ENCODE results near the gene N4BP3. TPM values are rescaled to one million over a fixed set of nuclear protein-coding genes. Genes with fewer than 3 reads are reported as not detected.

N4BP3 gene
- polyA plus RNA-seq, 3 donors: 0.01 TPM; not detected in 2

DNA sequence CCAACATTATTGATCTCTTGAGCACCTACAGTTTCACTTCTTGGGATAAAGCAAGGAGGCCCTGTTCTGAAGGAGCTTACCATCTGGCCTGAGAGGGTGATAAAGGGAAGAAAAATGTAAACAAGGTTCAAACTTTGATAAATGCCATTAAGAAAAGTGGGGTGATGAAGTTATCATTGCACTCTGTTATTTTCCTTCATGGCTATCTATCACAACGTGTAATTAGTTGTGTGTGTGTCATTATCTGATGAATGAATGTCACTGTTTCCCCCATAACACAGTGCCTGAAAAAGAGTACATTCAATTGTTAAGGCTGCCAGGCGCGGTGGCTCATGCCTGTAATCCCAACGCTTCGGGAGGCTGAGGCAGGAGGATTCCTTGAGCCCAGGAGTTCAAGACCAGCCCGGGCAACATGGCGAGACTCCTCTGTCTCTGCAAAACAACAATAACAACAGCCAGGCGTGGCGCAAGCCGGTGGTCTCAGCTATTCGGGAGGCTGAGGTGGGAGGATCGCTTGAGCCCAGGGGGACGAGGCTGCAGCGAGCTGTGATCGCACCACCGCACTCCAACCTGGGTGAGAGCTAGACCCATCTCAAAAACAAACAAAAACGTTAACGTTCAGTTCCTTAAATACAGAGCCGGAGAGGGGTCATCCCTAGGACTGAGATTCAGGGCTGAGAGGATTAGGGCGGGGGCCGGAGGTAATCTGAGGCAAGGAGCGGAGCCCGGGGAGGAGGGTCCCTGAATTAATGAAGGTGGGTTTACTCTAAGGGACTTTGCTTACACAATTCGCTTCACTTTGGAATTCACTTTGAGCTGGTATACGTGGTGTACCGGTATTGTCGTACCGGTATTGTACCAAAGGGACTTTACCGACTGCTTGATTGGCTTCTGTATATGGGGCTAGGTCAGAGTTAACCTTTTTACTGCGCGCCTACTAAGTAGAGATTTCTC, 39.4 kb downstream of the N4BP3 start:
- Mint-ChIP-seq H3K9me3 (peaks cover 0 to 3% (median 0%) of the 10 kb centered on the region in 7 donors), H3K27ac (peak overlapping the region; percentile 65 to 91 (median 88)), H3K36me3 (peaks cover 34 to 38% of the 10 kb centered on the region in 2 donors), H3K4me3 (peak overlapping the region; percentile 86 to 92), H3K27me3 (ENCODE audit: low read depth in 3 of 3) (no peaks in the 10 kb centered on the region), H3K4me1 (peaks cover 17% of the 10 kb centered on the region)
- Histone ChIP-seq H3K36me3 (replicated peaks in 1 of 2; ENCODE audit: control insufficient read depth in 1 of 2, insufficient read depth in 2 of 2, low read length in 2 of 2) (peaks cover 33 to 35% of the 10 kb centered on the region in 2 donors), H3K4me1 (ENCODE audit: control insufficient read depth in 1 of 2, insufficient read depth in 2 of 2, low read length in 2 of 2) (peaks cover 9 to 17% of the 10 kb centered on the region in 2 donors), H3K27me3 (ENCODE audit: control insufficient read depth in 2 of 2, insufficient read depth in 2 of 2, low read length in 2 of 2) (no peaks in the 10 kb centered on the region), H4K20me1 (ENCODE audit: insufficient read depth, low read length) (no peaks in the 10 kb centered on the region), H3K9ac (ENCODE audit: insufficient read depth, low read length, poor library complexity, severe bottlenecking) (peak overlapping the region; percentile 66), H3K9me3 (replicated peaks in 1 of 2; ENCODE audit: control insufficient read depth in 1 of 2, insufficient read depth in 1 of 2, low read length in 2 of 2) (no peaks in the 10 kb centered on the region), H3K4me2 (replicated peaks; ENCODE audit: extremely low read depth, low read length, poor library complexity, severe bottlenecking) (peak overlapping the region; percentile 88), H3K79me2 (ENCODE audit: insufficient read depth, low read length) (peaks cover 10% of the 10 kb centered on the region), H3K4me3 (replicated peaks in 1 of 3; ENCODE audit: low read depth in 2 of 3, low read length in 3 of 3) (peak overlapping the region; percentile 40 to 79 (median 64)), H2AFZ (ENCODE audit: insufficient read depth, low read depth, low read length, poor library complexity, severe bottlenecking) (peak overlapping the region; percentile 88), H3K27ac (ENCODE audit: low read depth in 1 of 2, low read length in 2 of 2) (peak overlapping the region; percentile 33 to 77)
- WGBS (ENCODE audit: insufficient coverage): 33% methylated on average over 12 of the region's 31 CpGs
- TF ChIP-seq CTCF (IDR thresholded peaks at IDR 0.05): no peak
- intact Hi-C loops (cut with micrococcal nuclease): loop anchor here in 1 of 2 donors (5.0 kb wide), 1 partner anchor 850 kb away; the partner anchor contains the start of genes PRELID1 and RAB24
- DNase-seq: no peak

DNA sequence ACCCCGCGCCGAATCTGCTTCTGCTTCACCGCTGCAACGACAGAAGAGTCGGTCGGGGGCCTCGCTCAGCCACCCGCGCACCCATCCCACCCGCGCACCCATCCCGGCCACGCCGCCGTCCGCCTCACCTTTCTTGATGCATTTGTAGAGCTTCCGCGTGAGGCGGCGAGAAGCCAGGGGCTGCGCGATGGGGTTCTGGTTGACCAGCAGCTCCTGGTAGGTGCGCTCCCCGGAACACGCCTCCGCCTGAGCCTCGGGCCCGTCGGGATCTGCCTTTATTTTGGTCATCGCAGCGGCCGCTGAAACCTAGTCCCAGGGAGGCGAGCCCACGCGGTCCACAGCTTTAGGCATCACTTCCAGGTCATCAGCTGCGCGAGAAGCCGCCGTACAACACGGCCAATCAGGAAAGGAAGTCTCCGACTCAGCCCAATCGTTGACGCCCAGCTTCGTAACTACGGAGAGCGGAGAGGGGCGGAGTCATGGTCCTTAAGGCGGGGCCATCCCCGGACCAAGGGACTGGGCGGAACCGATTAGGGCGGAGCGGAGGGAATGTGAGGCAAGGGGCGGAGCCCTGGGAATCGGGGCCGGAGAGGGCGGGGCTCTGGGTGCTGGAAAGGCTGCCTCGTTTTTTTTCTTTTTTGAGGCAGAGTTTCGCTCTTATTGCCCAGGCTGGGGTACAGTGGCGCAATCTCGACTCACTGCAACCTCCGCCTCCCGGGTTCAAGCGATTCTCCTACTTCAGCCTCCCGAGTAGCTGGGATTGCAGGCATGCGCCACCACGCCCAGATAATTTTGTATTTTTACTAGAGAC, 40.4 kb downstream of the N4BP3 start, which contains the start of gene NHP2:
Gene NHP2 (minus strand): TSS at position 356 of the 811 bp plus-strand sequence. CDS start 68 bp downstream, at position 288.
- peaks cover 0 to 3% (median 0%) of the 10 kb centered on the region in 7 donors for H3K9me3 Mint-ChIP-seq
- peak within 1 kb of the TSS; percentile 86 to 92 for H3K4me3 Mint-ChIP-seq
- H3K36me3 Mint-ChIP-seq: peaks cover 25 to 29% of the 10 kb centered on the region in 2 donors
- intact Hi-C loops (cut with micrococcal nuclease): loop anchor here in 1 of 2 donors (2.0 to 5.0 kb wide), 2 partner anchors 23 to 851 kb away; partner anchors contain the start of genes PRELID1, RAB24 and RMND5B
- Histone ChIP-seq H3K36me3 (replicated peaks in 1 of 2; ENCODE audit: control insufficient read depth in 1 of 2, insufficient read depth in 2 of 2, low read length in 2 of 2) (peaks cover 23 to 25% of the 10 kb centered on the region in 2 donors), H4K20me1 (ENCODE audit: insufficient read depth, low read length) (no peaks in the 10 kb centered on the region), H3K79me2 (ENCODE audit: insufficient read depth, low read length) (peaks cover 10% of the 10 kb centered on the region), H3K27ac (ENCODE audit: low read depth in 1 of 2, low read length in 2 of 2) (peak within 1 kb of the TSS; percentile 33 to 77), H3K27me3 (ENCODE audit: control insufficient read depth in 2 of 2, insufficient read depth in 2 of 2, low read length in 2 of 2) (no peaks in the 10 kb centered on the region), H3K4me3 (replicated peaks in 1 of 3; ENCODE audit: low read depth in 2 of 3, low read length in 3 of 3) (peak within 1 kb of the TSS; percentile 40 to 79 (median 64)), H3K9ac (ENCODE audit: insufficient read depth, low read length, poor library complexity, severe bottlenecking) (peak within 1 kb of the TSS; percentile 66), H3K9me3 (replicated peaks in 1 of 2; ENCODE audit: control insufficient read depth in 1 of 2, insufficient read depth in 1 of 2, low read length in 2 of 2) (no peaks in the 10 kb centered on the region), H3K4me1 (ENCODE audit: control insufficient read depth in 1 of 2, insufficient read depth in 2 of 2, low read length in 2 of 2) (peaks cover 9 to 17% of the 10 kb centered on the region in 2 donors), H2AFZ (ENCODE audit: insufficient read depth, low read depth, low read length, poor library complexity, severe bottlenecking) (peak within 1 kb of the TSS; percentile 88), H3K4me2 (replicated peaks; ENCODE audit: extremely low read depth, low read length, poor library complexity, severe bottlenecking) (peak within 1 kb of the TSS; percentile 88)
- peak; percentile 98 to 99 (median 99) for DNase-seq
- H3K27ac Mint-ChIP-seq: peak within 1 kb of the TSS; percentile 65 to 91 (median 89)
- WGBS (ENCODE audit: insufficient coverage): under 1% methylated on average over 59 of the region's 68 CpGs
- no peaks in the 10 kb centered on the region for H3K27me3 Mint-ChIP-seq (ENCODE audit: low read depth in 3 of 3)
- H3K4me1 Mint-ChIP-seq: peaks cover 17% of the 10 kb centered on the region
- TF ChIP-seq CTCF (IDR thresholded peaks at IDR 0.05): no peak
